ENCODE measurements around the gene OR10K2. TPM values are rescaled to one million over a fixed set of nuclear protein-coding genes. Genes with fewer than 3 reads are reported as not detected.

OR10K2 gene, protein sequence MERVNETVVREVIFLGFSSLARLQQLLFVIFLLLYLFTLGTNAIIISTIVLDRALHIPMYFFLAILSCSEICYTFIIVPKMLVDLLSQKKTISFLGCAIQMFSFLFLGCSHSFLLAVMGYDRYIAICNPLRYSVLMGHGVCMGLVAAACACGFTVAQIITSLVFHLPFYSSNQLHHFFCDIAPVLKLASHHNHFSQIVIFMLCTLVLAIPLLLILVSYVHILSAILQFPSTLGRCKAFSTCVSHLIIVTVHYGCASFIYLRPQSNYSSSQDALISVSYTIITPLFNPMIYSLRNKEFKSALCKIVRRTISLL
- total RNA-seq (not detected), polyA plus RNA-seq (not detected)

DNA sequence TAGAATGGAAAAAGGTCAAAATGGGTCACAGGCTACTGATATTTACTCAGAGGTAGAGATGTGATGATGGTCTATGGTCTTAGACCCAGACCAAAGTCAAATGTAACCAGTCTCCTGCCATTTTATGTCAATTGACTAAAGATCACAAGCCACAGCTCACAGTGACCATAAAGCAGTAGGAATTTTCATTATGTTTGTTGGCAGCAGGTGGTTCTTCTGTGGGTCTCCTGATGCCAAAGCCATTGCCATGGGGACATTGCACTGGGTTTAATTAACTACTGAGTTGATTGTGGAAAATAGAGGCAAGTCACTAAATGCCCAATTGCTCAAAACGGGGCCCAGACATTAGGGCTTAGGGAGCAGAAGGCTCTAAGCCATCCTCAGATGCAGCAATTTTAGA is at the start of gene OR10K2:
TSS of gene OR10K2 (minus strand) at position 101 of the 400 bp plus-strand sequence. CDS start 5,371 bp downstream, outside the sequence.
- no peak for ATAC-seq
- no peaks in the 10 kb centered on the region for H3K36me3 ChIP-seq
- no peak for TF ChIP-seq CTCF (IDR thresholded peaks at IDR 0.05)
- no peak for DNase-seq
- H3K9me3 ChIP-seq = no peaks in the 10 kb centered on the region
- H3K4me3 ChIP-seq = no peak within 1 kb of the TSS
- no peaks in the 10 kb centered on the region for H3K4me1 ChIP-seq
- H3K27me3 ChIP-seq = no peaks in the 10 kb centered on the region
- H3K27ac ChIP-seq = no peak within 1 kb of the TSS
- FAIRE-seq = no peak
- WGBS, 2 donors = 64 to 65% methylated on average over 1 of the region's 1 CpG
- intact Hi-C loops (cut with DNase I) = no loop called here

GRCh38 chr1:158471920-158472319 is 45.9 kb upstream of the OR10K2 start, which contains the start of gene OR10R2:
OR10R2 (plus strand) TSS chr1:158472220; CDS start chr1:158472326, 106 bp downstream.
- ATAC-seq (no peak), FAIRE-seq (no peak), DNase-seq (no peak)
- Histone ChIP-seq H3K9me3 (no peaks in the 10 kb centered on the region), H3K27ac (no peak within 1 kb of the TSS), H3K36me3 (no peaks in the 10 kb centered on the region), H3K4me1 (no peaks in the 10 kb centered on the region), H3K4me3 (no peak within 1 kb of the TSS), H3K27me3 (peaks cover 0 to 2% (median 0%) of the 10 kb centered on the region in 4 donors)
- intact Hi-C loops (cut with DNase I) = no loop called here
- TF ChIP-seq CTCF (IDR thresholded peaks at IDR 0.05) = no peak

DNA sequence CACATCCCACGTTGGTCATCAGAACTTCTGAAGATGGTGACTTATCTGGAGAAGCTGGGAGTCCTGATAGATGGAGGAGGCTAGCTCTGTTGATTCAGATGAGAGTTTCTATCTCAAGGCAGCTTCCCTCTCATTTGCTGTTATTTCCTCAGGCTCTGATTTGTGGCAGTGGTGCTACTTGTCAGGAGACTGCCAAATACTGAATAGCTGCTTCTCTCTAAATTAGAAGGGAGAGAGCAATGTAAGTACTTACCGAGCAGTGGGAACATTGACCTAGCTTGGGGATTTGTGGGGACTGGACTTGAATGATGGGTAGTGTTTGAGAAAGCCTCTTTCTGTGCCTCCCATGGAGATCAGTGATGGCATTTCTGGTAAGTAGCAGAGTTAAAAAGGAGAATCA is 35.5 kb upstream of the OR10K2 start, which contains the start of gene OR10K1:
TSS of gene OR10K1 (plus strand) at position 301 of the 400 bp plus-strand sequence. CDS start 3,728 bp downstream, outside the sequence.
- FAIRE-seq = no peak
- 32 to 63% methylated on average over 2 of the region's 2 CpGs for WGBS, 2 donors
- no peak within 1 kb of the TSS for H3K4me3 ChIP-seq

GRCh38 chr1:158458263-158458662 is 32.2 kb upstream of the OR10K2 start:
- TF ChIP-seq CTCF (IDR thresholded peaks at IDR 0.05) = no peak
- H3K36me3 ChIP-seq = no peaks in the 10 kb centered on the region
- intact Hi-C loops (cut with DNase I) = no loop called here
- H3K4me1 ChIP-seq = no peaks in the 10 kb centered on the region
- ATAC-seq = no peak
- FAIRE-seq = no peak
- H3K27me3 ChIP-seq = peaks cover 0 to 4% (median 0%) of the 10 kb centered on the region in 4 donors
- no peak overlapping the region for H3K27ac ChIP-seq
- no peaks in the 10 kb centered on the region for H3K9me3 ChIP-seq
- no peak for DNase-seq
- no peak overlapping the region for H3K4me3 ChIP-seq

More for the DNA sequence above, 35.5 kb upstream of the OR10K2 start, which contains the start of gene OR10K1:
- TF ChIP-seq CTCF (IDR thresholded peaks at IDR 0.05) = no peak
- Histone ChIP-seq H3K27me3 (peaks cover 0 to 4% (median 0%) of the 10 kb centered on the region in 4 donors), H3K27ac (no peak within 1 kb of the TSS), H3K9me3 (no peaks in the 10 kb centered on the region), H3K36me3 (no peaks in the 10 kb centered on the region), H3K4me1 (no peaks in the 10 kb centered on the region)
- DNase-seq = no peak
- ATAC-seq = no peak
- intact Hi-C loops (cut with DNase I) = no loop called here

- H3K4me1 ChIP-seq = no peaks in the 10 kb centered on the region
- DNase-seq = no peak
- TF ChIP-seq CTCF (IDR thresholded peaks at IDR 0.05) = no peak
- ATAC-seq = no peak
- peaks cover 0 to 4% (median 0%) of the 10 kb centered on the region in 4 donors for H3K27me3 ChIP-seq
- H3K4me3 ChIP-seq = no peak overlapping the region
- H3K27ac ChIP-seq = no peak overlapping the region
- no peaks in the 10 kb centered on the region for H3K9me3 ChIP-seq
- intact Hi-C loops (cut with DNase I) = no loop called here
- FAIRE-seq = no peak
- H3K36me3 ChIP-seq = no peaks in the 10 kb centered on the region
These were observed 31.2 kb upstream of the OR10K2 start for GRCh38 chr1:158457246-158457645.
